Stimulated activated CD4-positive, alpha-beta T cell treated with anti-CD3 and anti-CD28 coated beads, Interleukin-15, amount 100 ng/mL, for 1 hour (primary cell): ENCODE measurements around the gene PBXIP1.
A peak's percentile ranks its signal among the peaks of the same experiment; 100 is the strongest.

Experiments used
- DNase-seq, 2 donors: peaks; one replicate each; pipeline ENCODE4 v3.0.0-alpha.2; 2020; ENCODE audit warnings: low read depth in 1 of 2, low spot score in 1 of 2

Gene PBXIP1

GRCh38 chr1:154958681-154959425 is 3.0 kb upstream of the PBXIP1 start:
- no peak for DNase-seq

DNA sequence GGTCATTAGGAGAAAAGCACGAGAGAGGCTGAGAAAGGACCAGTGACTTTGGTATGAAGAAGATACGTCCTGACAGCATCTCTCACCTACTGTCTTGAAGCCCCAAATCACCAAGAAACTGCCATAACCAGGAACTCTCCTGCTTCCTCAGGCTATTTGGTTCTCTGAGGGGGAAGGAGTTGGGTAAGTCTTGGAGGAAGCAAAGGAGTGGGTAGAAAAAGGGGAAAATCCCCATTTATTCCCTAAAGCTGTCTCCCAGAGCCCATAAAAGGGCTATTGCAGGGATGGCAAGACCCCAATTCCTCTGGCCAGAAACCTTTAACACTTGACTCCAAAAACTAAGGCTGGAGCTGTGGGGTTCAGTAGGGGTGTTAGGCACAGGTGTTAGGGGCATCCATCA is 2.1 kb upstream of the PBXIP1 start:
- no peak for DNase-seq

DNA sequence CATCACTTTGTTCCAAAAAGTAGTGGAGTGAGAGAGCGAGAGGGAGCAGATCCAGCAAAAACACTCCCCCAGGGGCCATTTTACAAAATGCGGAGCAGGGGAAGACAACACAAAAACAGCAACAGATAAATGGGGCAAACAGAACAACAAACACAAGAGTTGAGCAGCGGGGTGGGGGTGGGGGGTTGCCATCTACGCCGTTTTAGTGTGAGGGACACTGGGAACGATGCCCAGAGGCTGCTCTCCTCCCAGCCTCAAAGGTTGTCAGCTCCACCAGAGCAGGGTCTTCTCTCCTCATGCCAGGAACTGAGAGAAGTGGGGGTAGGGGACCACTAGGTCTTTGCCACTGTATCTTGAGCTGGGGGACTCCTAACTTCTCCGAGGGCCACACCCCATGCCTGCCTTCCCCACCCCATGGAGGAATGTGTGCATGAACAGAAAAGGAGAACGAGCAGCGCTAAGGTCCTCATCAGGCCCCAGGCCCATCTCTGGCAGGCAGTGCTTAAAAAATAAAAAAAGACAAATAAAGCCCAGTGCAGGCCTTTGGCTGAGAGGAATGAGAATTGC is 1.3 kb upstream of the PBXIP1 start:
- no peak for DNase-seq

DNA sequence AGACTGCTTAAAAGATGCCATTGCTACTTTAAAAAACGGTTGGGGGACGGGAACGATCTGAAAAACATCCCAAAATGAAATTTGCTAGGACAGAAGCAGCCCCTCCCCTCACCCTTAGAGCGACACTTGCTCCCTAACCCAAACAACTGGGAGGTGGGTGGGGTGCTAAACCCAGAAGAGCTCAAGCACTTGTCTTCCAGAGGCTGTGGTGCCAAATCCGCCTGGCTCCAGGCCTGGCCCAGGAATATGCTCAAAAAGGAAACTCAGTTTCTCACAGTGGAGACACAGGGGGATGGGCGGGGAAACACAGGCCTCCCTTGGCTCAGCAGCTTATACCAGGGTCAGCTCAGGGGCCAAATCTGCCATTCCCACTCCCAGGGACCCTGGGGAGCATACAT is 644 bp upstream of the PBXIP1 start:
- DNase-seq: no peak

DNA sequence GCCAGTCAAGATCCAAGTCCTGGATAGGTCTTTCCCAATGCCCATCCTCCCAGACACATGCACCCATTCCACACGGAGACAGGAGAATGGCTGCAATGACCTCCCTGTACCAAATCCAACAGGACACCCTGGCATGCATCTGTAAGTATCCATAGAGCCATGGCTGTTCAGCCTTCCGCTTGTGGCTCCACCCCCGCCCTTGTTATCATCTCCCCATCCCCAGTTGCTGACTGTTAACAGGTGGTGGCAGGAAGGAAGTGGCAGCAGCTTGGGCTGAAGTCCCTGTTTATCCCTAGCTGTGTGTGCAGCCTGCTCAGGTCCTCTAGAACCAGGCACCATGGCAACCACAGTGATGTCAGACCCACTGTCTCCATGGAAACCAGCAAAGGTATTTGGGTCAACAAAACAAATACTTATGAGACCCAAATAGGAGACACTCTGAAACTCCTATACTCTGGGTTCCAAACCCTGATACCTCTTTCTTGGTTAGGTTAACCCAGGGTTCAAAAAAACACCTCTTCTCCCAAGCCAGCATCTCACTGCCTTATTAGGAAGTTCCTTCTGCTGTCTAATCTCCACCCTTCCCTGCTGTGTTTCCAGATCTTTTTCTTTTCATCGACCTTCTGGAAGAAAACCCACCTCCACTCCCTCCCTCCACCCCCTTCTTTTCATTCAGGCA is 721 bp downstream of the PBXIP1 start:
- peak; percentile 42 to 80 for DNase-seq

GRCh38 chr1:154954541-154954940 is 1.4 kb downstream of the PBXIP1 start:
- DNase-seq: no peak

DNA sequence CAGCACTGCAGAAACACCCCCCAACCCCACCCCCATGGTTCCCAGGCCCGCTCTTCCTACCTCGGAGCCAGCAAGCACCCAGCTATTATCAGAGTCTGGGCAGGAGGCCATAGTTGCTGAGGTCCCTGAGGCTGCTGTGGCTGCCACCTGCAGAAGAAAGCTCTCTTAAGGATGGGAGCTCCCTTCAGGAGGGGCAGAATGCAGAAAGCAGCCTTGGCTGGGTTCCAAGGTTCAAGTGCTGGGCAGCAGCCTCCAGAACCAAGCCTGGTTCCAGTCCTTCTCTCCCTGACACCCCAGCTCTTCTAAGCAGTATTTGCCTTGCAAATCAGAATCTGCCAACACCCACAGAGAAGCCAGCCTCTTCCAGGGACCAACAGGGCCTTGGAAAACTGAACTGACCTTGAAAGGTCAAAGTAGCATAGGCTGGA is 2.3 kb downstream of the PBXIP1 start:
- DNase-seq: no peak

DNA sequence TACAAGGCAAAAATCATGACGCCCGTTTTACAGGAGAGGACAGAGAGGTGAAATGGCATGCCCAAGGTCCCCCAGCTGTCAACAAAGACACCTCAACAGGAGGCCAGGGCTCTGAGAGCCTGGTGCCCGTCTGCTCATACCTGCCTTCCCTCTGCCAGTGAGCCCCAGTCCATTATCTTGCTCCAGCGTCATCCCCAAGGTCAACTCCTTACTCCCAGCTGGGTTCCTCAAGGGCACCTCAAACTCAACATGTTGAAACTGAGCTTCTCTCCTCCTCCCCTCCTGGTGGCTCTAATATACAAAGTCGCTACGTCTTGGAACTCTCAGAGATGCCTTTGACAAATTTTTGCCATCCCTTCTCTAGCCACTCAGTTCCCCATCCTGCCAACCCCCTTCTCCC is 3.2 kb downstream of the PBXIP1 start:
- no peak for DNase-seq

GRCh38 chr1:154951901-154952657 is 3.8 kb downstream of the PBXIP1 start:
- DNase-seq: peak in 1 of 2 donors; percentile 57

DNA sequence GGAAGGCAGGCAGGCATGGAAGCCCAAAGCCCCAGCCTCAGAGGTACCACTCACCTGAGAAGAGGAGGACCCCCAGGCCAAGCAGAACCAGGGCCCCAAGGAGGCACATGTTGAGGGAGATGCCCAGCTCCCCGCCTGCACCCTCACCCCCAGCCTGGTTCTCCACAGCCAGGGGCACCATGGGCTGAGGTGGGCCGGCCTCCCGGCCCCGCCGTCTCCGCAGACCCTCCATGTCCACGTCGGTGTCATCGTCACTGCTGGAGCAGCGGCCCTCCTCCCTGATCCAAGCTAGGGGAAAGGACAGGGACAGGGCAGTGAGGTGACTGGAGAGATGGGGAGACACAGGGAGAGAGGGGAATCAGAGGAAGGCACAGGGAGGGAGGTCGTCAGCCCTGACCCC is 7.8 kb downstream of the PBXIP1 start:
- no peak for DNase-seq

DNA sequence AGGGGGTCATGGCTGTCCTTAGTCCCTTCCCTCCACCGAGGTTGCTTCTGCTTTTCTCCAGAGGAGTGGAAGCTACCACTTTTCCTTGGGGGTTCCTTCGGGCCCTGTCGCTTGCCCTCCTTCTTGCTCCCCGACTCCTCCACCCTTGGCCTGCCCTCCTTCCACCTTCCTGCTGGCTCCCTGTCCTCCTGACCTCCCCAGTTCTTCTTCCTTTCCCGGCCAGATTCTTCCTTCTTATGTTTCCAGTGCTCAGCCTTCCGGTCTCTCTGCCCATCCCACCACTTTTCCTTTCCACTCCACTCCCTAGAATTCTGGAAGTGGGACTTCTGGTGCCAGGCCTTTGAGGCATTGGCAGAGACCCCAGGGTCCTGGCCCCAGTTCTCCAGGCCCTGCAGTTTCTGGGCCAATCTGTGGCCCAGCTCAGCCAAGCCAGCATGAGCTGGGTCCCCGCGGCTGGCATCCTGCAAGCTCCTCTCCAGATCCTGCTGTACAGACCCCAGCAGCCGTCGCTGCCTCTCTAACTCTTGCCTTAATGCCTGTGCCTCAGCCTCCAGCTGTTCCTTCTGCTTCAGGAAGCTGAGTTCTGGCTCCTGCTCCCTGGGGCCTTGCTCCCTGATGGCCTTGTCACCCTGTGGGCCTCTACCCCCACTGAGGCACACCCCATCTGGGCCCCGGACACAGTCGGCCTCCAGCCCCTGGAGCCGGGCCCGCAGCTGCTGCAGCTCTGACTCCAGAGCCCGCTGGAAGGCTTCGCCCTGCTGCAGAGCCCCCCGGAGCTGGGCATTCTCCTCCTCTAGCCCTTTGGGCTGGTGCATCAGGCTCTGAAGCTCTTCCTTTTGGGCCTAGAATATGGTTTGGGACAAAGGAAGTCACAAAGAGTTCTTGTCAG is 9.7 kb downstream of the PBXIP1 start:
- DNase-seq: no peak

DNA sequence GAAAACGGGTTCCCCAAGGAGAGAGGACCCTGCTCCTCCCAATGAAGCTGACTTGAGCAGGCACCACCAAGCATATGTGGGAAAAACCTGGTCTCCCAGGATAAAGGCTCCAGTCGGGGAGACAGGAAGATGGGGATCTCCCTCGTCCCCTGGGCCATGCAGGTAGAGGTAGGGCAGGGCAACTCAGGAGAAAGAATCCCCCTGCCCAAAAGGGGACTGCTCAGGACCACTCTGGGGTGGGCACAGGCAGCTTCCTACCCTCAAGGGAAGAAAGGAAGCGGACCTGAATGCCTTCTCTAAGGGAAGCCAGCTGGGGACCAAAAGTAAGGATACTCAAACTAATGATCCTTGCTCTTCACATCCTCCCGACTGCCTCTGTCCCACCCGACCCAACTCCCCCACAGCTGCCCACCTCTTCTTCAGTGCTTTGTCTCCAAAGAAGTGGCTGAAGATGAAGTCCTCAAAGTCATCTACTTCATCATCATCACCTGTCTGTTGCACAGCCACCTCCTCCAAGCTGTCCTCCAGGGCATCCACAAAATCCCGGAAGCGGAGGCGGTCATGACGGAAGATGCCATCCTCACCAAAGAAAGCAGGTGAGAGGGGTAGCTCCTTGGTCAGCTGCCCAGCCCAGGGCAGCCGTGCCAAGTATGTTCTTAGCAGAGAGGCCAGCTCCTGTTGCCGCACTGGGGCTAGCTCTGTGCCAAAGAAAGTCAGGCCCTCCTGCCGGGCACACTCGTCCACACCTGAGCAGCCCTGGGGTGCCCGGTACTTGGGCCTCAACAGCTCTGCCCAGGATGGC is 10.5 kb downstream of the PBXIP1 start:
- DNase-seq: no peak

DNA sequence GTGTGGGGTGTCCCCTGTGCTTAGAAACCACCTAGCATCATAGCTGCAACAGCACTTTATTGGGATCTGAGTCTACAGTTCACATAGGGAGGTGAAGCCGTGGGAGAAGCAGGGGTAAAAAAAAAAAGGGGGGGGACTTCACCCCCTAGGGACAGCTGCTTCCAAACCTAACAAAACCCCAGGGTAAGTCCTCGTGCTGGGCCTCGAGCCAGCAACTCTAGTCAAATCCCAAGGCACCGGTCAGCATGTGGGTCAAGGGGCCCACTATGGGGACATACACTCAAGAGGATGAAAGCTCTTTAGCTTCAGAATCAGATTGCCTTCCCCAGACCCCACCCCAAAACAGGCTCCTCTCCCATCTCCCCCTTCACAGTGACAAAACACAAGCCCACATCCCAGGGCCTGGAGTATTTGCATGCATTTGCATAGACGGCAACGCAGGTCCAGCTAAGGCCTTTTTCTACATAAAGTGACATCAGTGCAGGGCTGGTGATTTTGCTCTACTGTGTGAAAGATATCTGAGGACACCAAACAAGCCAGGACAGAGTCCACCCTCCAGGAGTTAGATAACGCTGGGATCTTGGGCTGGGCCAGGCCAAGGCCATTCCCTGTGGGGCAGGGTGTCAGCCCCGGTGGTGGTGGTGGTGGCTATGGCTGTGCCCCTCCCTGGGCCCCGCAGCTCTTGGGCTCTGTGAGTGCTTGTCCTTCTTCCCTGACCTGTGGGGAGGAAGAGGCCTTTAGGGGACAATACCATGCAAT is 11.3 kb downstream of the PBXIP1 start:
- no peak for DNase-seq

DNA sequence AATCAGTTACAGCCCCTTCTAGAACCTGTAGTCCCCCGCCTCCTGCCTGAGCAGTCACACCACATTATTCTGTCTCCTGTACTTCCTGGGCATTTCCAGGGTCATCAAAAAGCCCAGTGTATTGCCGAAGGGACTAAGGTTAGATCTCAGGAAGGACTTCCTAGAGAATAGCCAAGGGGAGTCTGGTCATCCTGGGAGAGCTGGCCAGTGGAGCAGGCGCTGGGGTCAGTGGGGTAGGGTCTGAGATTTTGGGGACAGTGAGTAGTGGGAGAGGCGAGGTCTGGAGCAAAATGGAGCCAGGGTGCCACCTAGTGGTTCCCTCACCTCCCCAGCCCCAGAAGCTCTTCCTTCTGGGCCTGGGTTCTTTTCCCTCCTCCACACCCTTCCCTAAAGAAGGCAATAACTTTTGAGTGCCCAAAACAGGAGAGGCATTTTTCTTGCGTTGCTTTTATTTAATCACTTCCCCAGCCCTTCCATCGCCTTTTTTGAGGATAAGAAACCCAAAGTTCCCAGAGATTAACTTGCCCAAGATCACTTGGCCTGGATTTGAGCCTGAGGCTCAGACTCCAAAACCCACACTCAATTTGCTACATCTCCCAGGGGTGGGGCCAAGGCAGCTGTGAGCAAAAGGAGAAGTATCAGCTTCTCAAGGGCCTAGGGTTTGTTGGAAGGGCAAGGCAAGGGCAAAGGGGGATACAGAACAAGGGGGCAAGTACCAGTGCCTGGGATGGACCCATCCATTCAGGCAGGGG is 12.1 kb downstream of the PBXIP1 start:
- DNase-seq: no peak

DNA sequence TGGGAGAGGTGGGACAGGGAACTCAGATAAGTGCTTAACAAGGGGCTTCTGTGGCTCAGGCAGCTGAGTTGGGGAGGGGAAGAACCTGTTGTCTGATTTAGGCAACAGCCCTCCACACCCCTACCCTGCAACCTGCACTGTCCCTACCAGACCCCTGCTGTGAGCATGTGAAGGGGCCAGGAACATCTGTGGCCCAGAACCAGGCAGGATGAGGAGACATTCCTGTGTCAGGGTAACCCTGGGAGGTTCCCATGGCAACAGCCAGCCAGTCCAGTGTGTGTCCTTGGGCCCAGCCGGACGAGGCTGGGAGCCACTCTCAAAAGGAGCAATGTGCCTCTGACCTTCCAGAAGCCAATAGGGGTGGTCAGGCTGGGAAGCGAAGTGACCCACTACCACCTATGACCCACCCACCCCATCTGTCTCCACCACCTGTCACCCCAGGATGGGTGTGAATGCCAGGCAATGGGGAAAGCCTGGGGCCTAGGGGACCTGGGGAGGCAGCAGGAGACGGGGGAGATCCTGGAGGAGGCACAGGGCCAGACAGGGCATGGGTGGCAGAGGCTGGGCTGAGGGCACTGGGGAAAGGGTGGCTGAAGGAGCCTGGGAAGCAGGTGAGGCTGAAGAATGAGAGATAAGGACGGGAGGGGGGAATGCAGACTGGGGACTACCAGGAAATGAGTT is 14.4 kb downstream of the PBXIP1 start:
- DNase-seq: no peak

GRCh38 chr1:154940651-154941194 is 15.2 kb downstream of the PBXIP1 start:
- DNase-seq: no peak

DNA sequence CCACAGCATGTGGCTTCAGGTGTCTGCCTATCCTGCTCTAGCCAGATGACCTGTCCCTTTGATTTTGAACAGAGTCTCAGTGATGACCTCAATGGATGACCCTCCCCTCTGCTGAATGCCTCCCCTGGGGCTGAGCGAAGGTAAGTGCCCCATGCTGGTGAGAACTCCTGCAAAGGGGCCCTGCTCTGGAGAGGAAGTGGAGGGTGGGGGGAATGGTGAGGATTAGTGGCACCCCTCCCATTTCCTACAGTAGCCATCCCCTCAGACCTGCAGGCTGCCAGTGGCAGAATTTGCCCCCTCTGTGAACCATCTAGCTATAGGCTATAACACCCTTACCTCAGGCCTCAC is 15.7 kb downstream of the PBXIP1 start:
- DNase-seq: no peak
